PC-3 (cell line): ENCODE measurements around the gene ZBTB46. TPM values are rescaled to one million over a fixed set of nuclear protein-coding genes. Genes with fewer than 3 reads are reported as not detected.
"Not testable (repeated sequence)": the region's sequence is repeated elsewhere in the genome, so short reads cannot be mapped to it uniquely, and the experiment has no call there.

Experiments
- ATAC-seq: fragments of 200-7000 bp; cut with Tn5 transposase; 2 replicates; pipeline ENCODE4 v1.9.1; 2020; ENCODE audit warnings: mild to moderate bottlenecking, moderate library complexity
- BruUV-seq: library from RNA; stranded (reverse); fragments of 400-500 nt; replicated peaks from 2 replicates; lab custom pipeline; 2021; lab: Mats Ljungman, UMichigan
- CTCF ChIA-PET: fragments of 300-600 bp; sonication (Branson Sonifier 250); formaldehyde crosslinking; loops from one replicate; lab custom pipeline; 2022; ENCODE audit warnings: antibody characterized with exemption; lab: Charles Lee
- POLR2A ChIA-PET: fragments of 300-600 bp; sonication (Branson Sonifier 250); formaldehyde crosslinking; loops from one replicate; lab custom pipeline; 2022; ENCODE audit warnings: antibody characterized with exemption; ENCODE audit not compliant: unreplicated experiment; lab: Charles Lee
- DNase-seq: peaks from one replicate; pipeline ENCODE4 v3.0.0-alpha.2; 2015
- H2AFZ ChIP-seq: fragments of 300-600 bp; sonication (generic); 2 replicates; pipeline ENCODE4 v1.6.0; 2016; ENCODE audit warnings: antibody characterized with exemption, low read length
- H3F3A ChIP-seq: fragments of 300-600 bp; sonication (generic); one replicate; pipeline ENCODE4 v1.6.0; 2017; ENCODE audit warnings: antibody characterized with exemption, low read length, control low read depth, mild to moderate bottlenecking; ENCODE audit not compliant: unreplicated experiment
- H3K27ac ChIP-seq: fragments of 300-600 bp; sonication (generic); 2 replicates; pipeline ENCODE4 v1.5.1; 2016; ENCODE audit warnings: mild to moderate bottlenecking, low read length
- H3K27me3 ChIP-seq: fragments of 300-600 bp; sonication (generic); 2 replicates; pipeline ENCODE4 v1.6.1; 2016; ENCODE audit warnings: low read length, mixed read lengths
- H3K36me3 ChIP-seq: fragments of 300-600 bp; sonication (generic); 2 replicates; pipeline ENCODE4 v1.6.1; 2016; ENCODE audit warnings: low read depth, mixed run types, low read length, mixed read lengths
- H3K4me1 ChIP-seq: fragments of 300-600 bp; sonication (generic); 2 replicates; pipeline ENCODE4 v1.5.1; 2016; ENCODE audit warnings: low read length; ENCODE audit not compliant: insufficient read depth
- H3K4me2 ChIP-seq: fragments of 300-600 bp; sonication (generic); 2 replicates; pipeline ENCODE4 v1.6.0; 2016; ENCODE audit warnings: low read length
- H3K4me3 ChIP-seq: fragments of 300-600 bp; sonication (generic); 2 replicates; pipeline ENCODE4 v1.5.1; 2016; ENCODE audit warnings: mild to moderate bottlenecking, low read length, mixed read lengths
- H3K79me2 ChIP-seq: fragments of 300-600 bp; sonication (generic); 2 replicates; pipeline ENCODE4 v1.6.1; 2017; ENCODE audit warnings: low read length, mixed read lengths
- H3K9ac ChIP-seq: fragments of 300-600 bp; sonication (generic); 2 replicates; pipeline ENCODE4 v1.6.0; 2016; ENCODE audit warnings: mild to moderate bottlenecking, low read length
- H3K9me2 ChIP-seq: fragments of 300-600 bp; sonication (generic); replicated peaks from 2 replicates; pipeline ENCODE4 v1.6.1; 2016; ENCODE audit warnings: mixed run types, low read length, mixed read lengths
- H3K9me3 ChIP-seq: fragments of 300-600 bp; sonication (generic); 2 replicates; pipeline ENCODE4 v1.6.1; 2016; ENCODE audit warnings: low read length, mixed read lengths
- H4K20me1 ChIP-seq: fragments of 300-600 bp; sonication (generic); 2 replicates; pipeline ENCODE4 v1.6.1; 2016; ENCODE audit warnings: low read length, mixed read lengths
- CTCF ChIP-seq: fragments of 300-600 bp; sonication (generic); conservative IDR thresholded peaks from 2 replicates; pipeline ENCODE4 v1.5.1; 2017; ENCODE audit warnings: antibody characterized with exemption, low read depth, mild to moderate bottlenecking, low read length
- EZH2 ChIP-seq: fragments of 300-600 bp; sonication (generic); IDR thresholded peaks from one replicate; pipeline ENCODE4 v1.6.1; 2017; ENCODE audit warnings: antibody characterized with exemption, mild to moderate bottlenecking, low read length; ENCODE audit not compliant: unreplicated experiment
- EZH2phosphoT487 ChIP-seq: fragments of 300-600 bp; sonication (generic); IDR thresholded peaks from 2 replicates; pipeline ENCODE4 v1.6.1; 2018; ENCODE audit warnings: mild to moderate bottlenecking, antibody characterized with exemption, low read length, borderline replicate concordance
- intact Hi-C: fragments of 100-400 bp; cut with micrococcal nuclease; formaldehyde crosslinking; loops from 2 replicates; pipeline ENCODE4 v1.9.0; 2023
- total RNA-seq: library from RNA; depleted of rRNA; stranded (reverse); fragments of >200 nt; gene quantifications from 2 replicates; pipeline ENCODE4 v1.2.3, GENCODE V29; 2014

ZBTB46 gene
- total RNA-seq, 1 experiment from 2014 or later = 7.3 TPM

- peaks cover 74% of the 10 kb centered on the region for H3K79me2 ChIP-seq
- peaks cover 12% of the 10 kb centered on the region for H3K4me1 ChIP-seq
- peak overlapping the region; percentile 70 for H3K27ac ChIP-seq
- no peaks in the 10 kb centered on the region for H3F3A ChIP-seq
- ChIA-PET CTCF (no interaction called here), POLR2A (interaction anchor here (0.6 kb wide), 1 partner anchor 8 kb away, joined by 4 read pairs; the partner anchor contains the start of gene TPD52L2)
- BruUV-seq = no TSS peak
- H3K27me3 ChIP-seq = no peaks in the 10 kb centered on the region
- no peaks in the 10 kb centered on the region for H3K9me3 ChIP-seq
- peaks cover 24% of the 10 kb centered on the region for H4K20me1 ChIP-seq
- no peak overlapping the region for H3K9ac ChIP-seq
- intact Hi-C loops = loop anchor here (1.0 to 5.0 kb wide), 2 partner anchors 8 to 99 kb away; partner anchors contain the start of gene TPD52L2
- peak; percentile 95 for DNase-seq
- peak; percentile 99 for ATAC-seq
- TF ChIP-seq EZH2 (no peak), CTCF (no peak), EZH2phosphoT487 (no peak)
- H3K4me3 ChIP-seq = no peak overlapping the region
- H3K9me2 ChIP-seq = no peaks in the 10 kb centered on the region
- no peak overlapping the region for H2AFZ ChIP-seq
- peak overlapping the region; percentile 44 for H3K4me2 ChIP-seq
- H3K36me3 ChIP-seq = peaks cover 55% of the 10 kb centered on the region
Measured at GRCh38 chr20:63873477-63873971, 42.5 kb upstream of the ZBTB46 start.

GRCh38 chr20:63868264-63868663, 37.2 kb upstream of the ZBTB46 start:
- Histone ChIP-seq H3K4me2 (no peak overlapping the region), H3K27ac (no peak overlapping the region), H3K9me3 (no peaks in the 10 kb centered on the region), H3K4me1 (peaks cover 17% of the 10 kb centered on the region), H2AFZ (no peak overlapping the region), H3K9me2 (no peaks in the 10 kb centered on the region), H3K79me2 (peaks cover 83% of the 10 kb centered on the region), H3F3A (peaks cover 6% of the 10 kb centered on the region), H3K4me3 (no peak overlapping the region), H3K9ac (no peak overlapping the region), H3K36me3 (peaks cover 24% of the 10 kb centered on the region; the same call in 1 of the 2 replicates), H3K27me3 (no peaks in the 10 kb centered on the region), H4K20me1 (peaks cover 10% of the 10 kb centered on the region; the same call in 1 of the 2 replicates)
- TSS peak; percentile 8 for BruUV-seq
- no peak for DNase-seq
- no peak for TF ChIP-seq EZH2
- no peak for TF ChIP-seq CTCF
- no peak for TF ChIP-seq EZH2phosphoT487
- intact Hi-C loops = no loop called here
- CTCF ChIA-PET = no interaction called here
- no peak for ATAC-seq
- POLR2A ChIA-PET = no interaction called here

- POLR2A ChIA-PET = interaction anchor here (0.6 kb wide), 1 partner anchor 66 kb away, joined by 4 read pairs; no protein-coding TSS in a partner anchor
- intact Hi-C loops = not testable (repeated sequence)
Measured at GRCh38 chr20:63867042-63867441, 36.0 kb upstream of the ZBTB46 start.

More at GRCh38 chr20:63867042-63867441, 36.0 kb upstream of the ZBTB46 start:
- H3K9me2 ChIP-seq, H3K27me3 ChIP-seq, H3K9me3 ChIP-seq, H2AFZ ChIP-seq, H3K27ac ChIP-seq, CTCF ChIA-PET, H3K9ac ChIP-seq, BruUV-seq, H3F3A ChIP-seq, DNase-seq, ATAC-seq, H3K4me1 ChIP-seq: not testable (repeated sequence)
- peak overlapping the region; percentile 82 for H3K4me2 ChIP-seq
- peaks cover 10% of the 10 kb centered on the region; the same call in 1 of the 2 replicates for H4K20me1 ChIP-seq
- H3K79me2 ChIP-seq = peaks cover 83% of the 10 kb centered on the region
- H3K4me3 ChIP-seq = peak overlapping the region; percentile 90
- peaks cover 30% of the 10 kb centered on the region; the same call in 1 of the 2 replicates for H3K36me3 ChIP-seq
